GM23338 (cell line): ENCODE measurements around the gene ELMOD3. TPM values are rescaled to one million over a fixed set of nuclear protein-coding genes. Genes with fewer than 3 reads are reported as not detected.
A peak's percentile ranks its signal among the peaks of the same experiment; 100 is the strongest.
"Not testable (repeated sequence)": the region's sequence is repeated elsewhere in the genome, so short reads cannot be mapped to it uniquely, and the experiment has no call there.

Experiments
- ATAC-seq: fragments of 200-7000 bp; cut with Tn5 transposase; 3 replicates; pipeline ENCODE4 v1.9.1; 2020
- DNase-seq: peaks from one replicate; pipeline ENCODE4 v3.0.0-alpha.2; 2015; ENCODE audit warnings: low spot score
- H2AFZ ChIP-seq: fragments of 200-600 bp; sonication (generic); 2 replicates; pipeline ENCODE4 v1.8.0; 2016; ENCODE audit warnings: antibody characterized with exemption, mild to moderate bottlenecking, moderate library complexity
- H3F3A ChIP-seq: fragments of 200-600 bp; sonication (generic); replicated peaks from 2 replicates; pipeline ENCODE4 v1.8.0; 2017; ENCODE audit warnings: antibody characterized with exemption, mixed run types, low read depth
- H3K27ac ChIP-seq: fragments of 200-600 bp; sonication (generic); 2 replicates; pipeline ENCODE4 v1.6.1; 2016; ENCODE audit warnings: low read depth
- H3K27me3 ChIP-seq: fragments of 200-600 bp; sonication (generic); 2 replicates; pipeline ENCODE4 v1.8.0; 2016; ENCODE audit warnings: mild to moderate bottlenecking, mixed run types, moderate library complexity; ENCODE audit not compliant: insufficient read depth
- H3K36me3 ChIP-seq: fragments of 200-600 bp; sonication (generic); 2 replicates; pipeline ENCODE4 v1.8.0; 2016; ENCODE audit warnings: mild to moderate bottlenecking; ENCODE audit not compliant: insufficient read depth
- H3K4me1 ChIP-seq: fragments of 200-600 bp; sonication (generic); 2 replicates; pipeline ENCODE4 v1.8.0; 2016; ENCODE audit warnings: mild to moderate bottlenecking, moderate library complexity; ENCODE audit not compliant: insufficient read depth
- H3K4me2 ChIP-seq: fragments of 200-600 bp; sonication (generic); 2 replicates; pipeline ENCODE4 v1.7.1; 2017; ENCODE audit warnings: mixed run types
- H3K4me3 ChIP-seq: fragments of 200-600 bp; sonication (generic); 2 replicates; pipeline ENCODE4 v1.6.1; 2016; ENCODE audit warnings: mixed run types
- H3K79me2 ChIP-seq: fragments of 200-600 bp; sonication (generic); replicated peaks from 2 replicates; pipeline ENCODE4 v1.8.0; 2017; ENCODE audit warnings: mild to moderate bottlenecking; ENCODE audit not compliant: insufficient read depth
- H3K9me2 ChIP-seq: fragments of 200-600 bp; sonication (generic); 2 replicates; pipeline ENCODE4 v1.8.0; 2017; ENCODE audit not compliant: insufficient read depth
- H4K20me1 ChIP-seq: fragments of 200-600 bp; sonication (generic); replicated peaks from 2 replicates; pipeline ENCODE4 v1.8.0; 2017; ENCODE audit warnings: mild to moderate bottlenecking; ENCODE audit not compliant: insufficient read depth
- H3K27ac Mint-ChIP-seq: 2 replicates; pipeline ENCODE4 v1.8.0; 2020; ENCODE audit warnings: inconsistent platforms, mild to moderate bottlenecking, moderate library complexity, mixed read lengths
- H3K27me3 Mint-ChIP-seq: 3 replicates; pipeline ENCODE4 v1.8.0; 2022; ENCODE audit warnings: low read depth, mild to moderate bottlenecking, moderate library complexity, mixed read lengths, inconsistent platforms; ENCODE audit not compliant: insufficient read depth, poor library complexity
- H3K36me3 Mint-ChIP-seq: 3 replicates; pipeline ENCODE4 v1.8.0; 2021; ENCODE audit warnings: low read depth, mild to moderate bottlenecking, inconsistent platforms, moderate library complexity, mixed read lengths
- H3K4me1 Mint-ChIP-seq: 3 replicates; pipeline ENCODE4 v1.8.0; 2020; ENCODE audit warnings: mild to moderate bottlenecking, inconsistent platforms, mixed read lengths
- H3K4me3 Mint-ChIP-seq: 3 replicates; pipeline ENCODE4 v1.8.0; 2021; ENCODE audit warnings: moderate library complexity, mild to moderate bottlenecking, inconsistent platforms, mixed read lengths
- H3K9me3 Mint-ChIP-seq: 3 replicates; pipeline ENCODE4 v1.8.0; 2020; ENCODE audit warnings: moderate library complexity, mild to moderate bottlenecking, inconsistent platforms, mixed read lengths
- CTCF ChIP-seq, 2 experiments: fragments of 200-600 bp in 1 of 2; sonication (generic) in 1 of 2; conservative IDR thresholded peaks; 2 replicates each; pipeline versions ENCODE4 v1.5.1 to v1.6.1; 2016 to 2017; ENCODE audit warnings: antibody characterized with exemption in 2 of 2, low read depth in 2 of 2, mild to moderate bottlenecking in 2 of 2, moderate library complexity in 1 of 2
- ETS1 ChIP-seq: IDR thresholded peaks from 2 replicates; pipeline ENCODE4 v1.6.1; 2016; ENCODE audit warnings: antibody characterized with exemption
- EZH2 ChIP-seq: fragments of 200-600 bp; sonication (generic); IDR thresholded peaks from one replicate; pipeline ENCODE4 v1.8.0; 2017; ENCODE audit warnings: antibody characterized with exemption, mild to moderate bottlenecking, low read depth; ENCODE audit not compliant: unreplicated experiment
- EZH2phosphoT487 ChIP-seq: fragments of 200-600 bp; sonication (generic); IDR thresholded peaks from one replicate; pipeline ENCODE4 v1.8.1; 2018; ENCODE audit warnings: antibody characterized with exemption; ENCODE audit not compliant: unreplicated experiment
- JUNB ChIP-seq: IDR thresholded peaks from one replicate; pipeline ENCODE4 v1.6.1; 2016; ENCODE audit warnings: antibody characterized with exemption; ENCODE audit not compliant: unreplicated experiment
- NANOG ChIP-seq: IDR thresholded peaks from 2 replicates; pipeline ENCODE4 v1.6.1; 2016; ENCODE audit warnings: antibody characterized with exemption, borderline replicate concordance
- POLR2AphosphoS5 ChIP-seq: IDR thresholded peaks from 2 replicates; pipeline ENCODE4 v1.6.1; 2016; ENCODE audit warnings: antibody characterized with exemption, low read depth
- STAT1 ChIP-seq: IDR thresholded peaks from one replicate; pipeline ENCODE4 v1.6.1; 2016; ENCODE audit warnings: antibody characterized with exemption; ENCODE audit not compliant: unreplicated experiment
- ZNF114 ChIP-seq: fragments of 250-450 bp; sonication (Bioruptor Pico); IDR thresholded peaks from 2 replicates; pipeline ENCODE4 v1.5.0; 2020; ENCODE audit warnings: mild to moderate bottlenecking, moderate library complexity
- ZNF331 ChIP-seq: fragments of 250-450 bp; sonication (Bioruptor Pico); IDR thresholded peaks from 2 replicates; pipeline ENCODE4 v1.5.0; 2020; ENCODE audit warnings: low read depth, mild to moderate bottlenecking, moderate library complexity
- ZNF462 ChIP-seq: fragments of 250-450 bp; sonication (Bioruptor Pico); IDR thresholded peaks from 2 replicates; pipeline ENCODE4 v1.5.0; 2020; ENCODE audit warnings: mild to moderate bottlenecking, moderate library complexity
- polyA plus RNA-seq: library from polyadenylated mRNA; unstranded; fragments of >200 nt; fragmentation: Nextera tagmentation; extraction: Ambion mirVana; gene quantifications from 2 replicates; pipeline ENCODE4 v1.2.1, GENCODE V29; 2016
- total RNA-seq: library from RNA; depleted of rRNA; stranded (reverse); fragments of >200 nt; shearing (Covaris generic); gene quantifications from 2 replicates; pipeline ENCODE4 v1.2.3, GENCODE V29; 2014

ELMOD3 gene
- total and polyA plus RNA-seq, 2 experiments from 2014 or later: 8.6 to 8.9 TPM

- Mint-ChIP-seq H3K36me3 (peaks cover 4% of the 10 kb centered on the region; the same call in 1 of the 3 replicates), H3K4me3 (no peak overlapping the region), H3K4me1 (peaks cover 19% of the 10 kb centered on the region), H3K27me3 (peaks cover 4% of the 10 kb centered on the region), H3K27ac (no peak overlapping the region), H3K9me3 (no peaks in the 10 kb centered on the region)
- Histone ChIP-seq H3K27ac (no peak overlapping the region), H3K79me2 (no peaks in the 10 kb centered on the region), H3K9me2 (no peaks in the 10 kb centered on the region), H4K20me1 (no peaks in the 10 kb centered on the region; the same call in 1 of the 2 replicates), H3K4me1 (no peaks in the 10 kb centered on the region; the same call in 1 of the 2 replicates), H2AFZ (no peak overlapping the region), H3K4me3 (no peak overlapping the region), H3K27me3 (no peaks in the 10 kb centered on the region), H3K4me2 (no peak overlapping the region), H3F3A (no peaks in the 10 kb centered on the region), H3K36me3 (no peaks in the 10 kb centered on the region)
- TF ChIP-seq EZH2phosphoT487: no peak
- TF ChIP-seq STAT1: no peak
- no peak for TF ChIP-seq CTCF (conservative IDR thresholded peaks at IDR 0.05; ENCODE audit: low read depth in 2 of 2)
- TF ChIP-seq EZH2: no peak
- TF ChIP-seq POLR2AphosphoS5: no peak
- TF ChIP-seq ETS1: no peak
- no peak for TF ChIP-seq ZNF114 (CRISPR knock-in tag)
- TF ChIP-seq ZNF462 (CRISPR knock-in tag): no peak
- TF ChIP-seq NANOG: no peak
- no peak for TF ChIP-seq JUNB
- no peak for TF ChIP-seq ZNF331 (CRISPR knock-in tag)
- DNase-seq (peak; percentile 27), ATAC-seq (peak; percentile 54)
Observed at GRCh38 chr2:85342156-85342555, 12.4 kb upstream of the ELMOD3 start.

- H3K27ac ChIP-seq: not testable (repeated sequence)
- H3K4me1 Mint-ChIP-seq: peaks cover 12% of the 10 kb centered on the region
Observed at GRCh38 chr2:85343207-85343895, 11.2 kb upstream of the ELMOD3 start.

More at GRCh38 chr2:85343207-85343895, 11.2 kb upstream of the ELMOD3 start:
- H3K4me3 Mint-ChIP-seq, H3K9me3 Mint-ChIP-seq, H3K79me2 ChIP-seq, H3K4me3 ChIP-seq, H3F3A ChIP-seq, H4K20me1 ChIP-seq, H3K36me3 ChIP-seq, H3K27ac Mint-ChIP-seq, H3K27me3 Mint-ChIP-seq, H3K9me2 ChIP-seq, H3K4me2 ChIP-seq, H3K4me1 ChIP-seq, DNase-seq, H3K27me3 ChIP-seq, H2AFZ ChIP-seq: not testable (repeated sequence)
- peaks cover 12% of the 10 kb centered on the region; the same call in 2 of the 3 replicates for H3K36me3 Mint-ChIP-seq
- ATAC-seq: peak; percentile 43
